Fibroblast of lung (primary cell): ENCODE results near the gene ARPC5L. TPM values are rescaled to one million over a fixed set of nuclear protein-coding genes. Genes with fewer than 3 reads are reported as not detected.

ENCODE experiments used
- DNase-seq, 2 donors: peaks; one replicate each; pipeline versions ENCODE4 v3.0.0 to v3.0.0-alpha.2; 2010; ENCODE audit warnings: low read depth in 2 of 2
- H2AFZ ChIP-seq: 2 replicates; pipeline ENCODE4 v1.5.1; 2012; ENCODE audit warnings: low read length, control low read depth, inconsistent platforms
- H3K27ac ChIP-seq: 2 replicates; pipeline ENCODE4 v1.5.1; 2011; ENCODE audit warnings: low read length, control low read depth; ENCODE audit not compliant: insufficient read depth
- H3K27me3 ChIP-seq: 2 replicates; pipeline ENCODE4 v1.5.1; 2011; ENCODE audit warnings: mild to moderate bottlenecking, low read length; ENCODE audit not compliant: control insufficient read depth, insufficient read depth
- H3K36me3 ChIP-seq: 2 replicates; pipeline ENCODE4 v1.5.1; 2011; ENCODE audit warnings: low read length; ENCODE audit not compliant: control insufficient read depth, insufficient read depth
- H3K4me1 ChIP-seq: 2 replicates; pipeline ENCODE4 v1.5.1; 2011; ENCODE audit warnings: low read length; ENCODE audit not compliant: control insufficient read depth, insufficient read depth; ENCODE audit errors: extremely low read depth
- H3K4me2 ChIP-seq: 2 replicates; pipeline ENCODE4 v1.5.1; 2011; ENCODE audit warnings: low read length, control low read depth; ENCODE audit not compliant: insufficient read depth; ENCODE audit errors: extremely low read depth
- H3K4me3 ChIP-seq, 4 experiments: fragments of 200-600 bp in 1 of 4; sonication (generic) in 1 of 4; replicated peaks in 1 of 4; 2 replicates each; pipeline ENCODE4 v1.5.1; 2011 to 2016; ENCODE audit warnings: low read length in 4 of 4, low read depth in 3 of 4, mild to moderate bottlenecking in 3 of 4, control low read depth in 2 of 4, inconsistent platforms in 1 of 4, mixed read lengths in 1 of 4; ENCODE audit not compliant: insufficient read depth in 1 of 4; ENCODE audit errors: control extremely low read depth in 1 of 4
- H3K79me2 ChIP-seq: 2 replicates; pipeline ENCODE4 v1.5.1; 2012; ENCODE audit warnings: mild to moderate bottlenecking, low read length, inconsistent platforms; ENCODE audit not compliant: control insufficient read depth, insufficient read depth
- H3K9ac ChIP-seq: 2 replicates; pipeline ENCODE4 v1.5.1; 2011; ENCODE audit warnings: mild to moderate bottlenecking, low read length, control low read depth; ENCODE audit not compliant: insufficient read depth
- H3K9me3 ChIP-seq: 2 replicates; pipeline ENCODE4 v1.5.1; 2012; ENCODE audit warnings: low read depth, low read length; ENCODE audit not compliant: control insufficient read depth, insufficient read depth
- H4K20me1 ChIP-seq: 2 replicates; pipeline ENCODE4 v1.5.1; 2011; ENCODE audit warnings: low read length; ENCODE audit not compliant: control insufficient read depth, insufficient read depth; ENCODE audit errors: extremely low read depth
- EZH2 ChIP-seq: IDR thresholded peaks from 2 replicates; pipeline ENCODE4 v1.5.1; 2012; ENCODE audit warnings: low read length, control low read depth, mild to moderate bottlenecking; ENCODE audit errors: missing control alignments
- polyA plus RNA-seq, 2 donors: library from polyadenylated mRNA; depleted of rRNA in 1 of 2; stranded (reverse) in 1 of 2; unstranded in 1 of 2; fragments of >200 nt; gene quantifications; 2 replicates each; pipeline ENCODE4 v1.2.1, GENCODE V29; 2011 to 2012; ENCODE audit warnings: missing spikeins in 1 of 2
- total RNA-seq: library from RNA; depleted of rRNA; stranded (reverse); fragments of >200 nt; gene quantifications from 2 replicates; pipeline ENCODE4 v1.2.1, GENCODE V29; 2014
- TF ChIP-seq, protein P1 (sequence below), 2 donors: IDR thresholded peaks in 1 of 2; conservative IDR thresholded peaks in 1 of 2; 1 replicate in 1 of 2; 2 replicates in 1 of 2; pipeline ENCODE4 v1.5.1; 2011 to 2012; ENCODE audit warnings: low read length in 2 of 2, control low read depth in 1 of 2, inconsistent platforms in 1 of 2, low read depth in 1 of 2, mild to moderate bottlenecking in 1 of 2

Gene ARPC5L
- total and polyA plus RNA-seq, 2 donors (not counting 1 experiment from before 2014, with no cell fraction given): 13.2 to 48.9 TPM

DNA sequence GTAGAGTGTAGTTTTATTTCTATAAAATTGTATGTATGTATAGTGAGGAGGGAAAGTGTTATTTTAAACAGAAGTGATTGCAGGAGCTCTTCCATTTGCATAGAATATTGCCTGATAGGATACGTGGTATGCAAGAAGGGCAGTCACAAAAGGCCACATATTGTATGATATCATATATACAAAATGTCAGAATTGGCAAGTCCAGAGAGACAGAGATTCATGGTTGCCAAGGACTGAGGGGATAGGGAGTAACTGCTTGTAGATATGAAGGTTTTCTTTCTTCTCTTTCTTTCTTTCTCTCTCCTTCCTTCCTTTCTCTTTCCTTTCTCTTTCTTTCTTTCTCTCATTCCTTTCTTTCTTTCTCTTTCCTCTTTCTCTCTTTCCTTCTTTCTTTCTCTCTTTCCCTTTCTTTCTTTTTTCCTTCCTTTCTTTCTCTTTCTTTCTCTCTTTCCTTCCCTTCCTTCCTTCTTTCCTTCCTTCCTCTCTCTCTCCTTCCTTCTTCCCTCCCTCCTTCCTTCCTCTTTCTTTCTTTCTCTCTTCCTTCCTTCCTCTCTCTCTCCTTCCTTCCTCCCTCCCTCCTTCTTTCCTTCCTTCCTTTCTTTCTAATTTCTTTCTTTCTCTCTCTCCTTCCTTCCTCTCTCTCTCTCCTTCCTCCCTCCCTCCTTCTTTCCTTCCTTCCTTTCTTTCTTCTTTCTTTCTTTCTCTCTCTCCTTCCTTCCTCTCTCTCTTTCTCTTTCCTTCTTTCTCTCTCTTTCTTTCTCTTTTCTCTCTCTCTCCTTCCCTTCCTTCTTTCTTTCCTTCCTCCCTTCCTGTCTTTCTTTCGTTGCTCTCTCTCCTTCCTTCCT is 33.2 kb upstream of the ARPC5L start:
- Histone ChIP-seq H3K9ac (no peak overlapping the region), H3K27ac (no peak overlapping the region), H3K4me2 (no peak overlapping the region), H3K4me3 (no peak overlapping the region), H2AFZ (no peak overlapping the region), H3K9me3 (no peaks in the 10 kb centered on the region), H3K27me3 (no peaks in the 10 kb centered on the region), H3K79me2 (no peaks in the 10 kb centered on the region), H4K20me1 (no peaks in the 10 kb centered on the region), H3K36me3 (no peaks in the 10 kb centered on the region), H3K4me1 (peaks cover 9% of the 10 kb centered on the region)
- TF ChIP-seq, protein P1, sequence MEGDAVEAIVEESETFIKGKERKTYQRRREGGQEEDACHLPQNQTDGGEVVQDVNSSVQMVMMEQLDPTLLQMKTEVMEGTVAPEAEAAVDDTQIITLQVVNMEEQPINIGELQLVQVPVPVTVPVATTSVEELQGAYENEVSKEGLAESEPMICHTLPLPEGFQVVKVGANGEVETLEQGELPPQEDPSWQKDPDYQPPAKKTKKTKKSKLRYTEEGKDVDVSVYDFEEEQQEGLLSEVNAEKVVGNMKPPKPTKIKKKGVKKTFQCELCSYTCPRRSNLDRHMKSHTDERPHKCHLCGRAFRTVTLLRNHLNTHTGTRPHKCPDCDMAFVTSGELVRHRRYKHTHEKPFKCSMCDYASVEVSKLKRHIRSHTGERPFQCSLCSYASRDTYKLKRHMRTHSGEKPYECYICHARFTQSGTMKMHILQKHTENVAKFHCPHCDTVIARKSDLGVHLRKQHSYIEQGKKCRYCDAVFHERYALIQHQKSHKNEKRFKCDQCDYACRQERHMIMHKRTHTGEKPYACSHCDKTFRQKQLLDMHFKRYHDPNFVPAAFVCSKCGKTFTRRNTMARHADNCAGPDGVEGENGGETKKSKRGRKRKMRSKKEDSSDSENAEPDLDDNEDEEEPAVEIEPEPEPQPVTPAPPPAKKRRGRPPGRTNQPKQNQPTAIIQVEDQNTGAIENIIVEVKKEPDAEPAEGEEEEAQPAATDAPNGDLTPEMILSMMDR (conservative IDR thresholded peaks at IDR 0.05 in 1 of 2, IDR thresholded peaks at IDR 0.05 in 1 of 2; ENCODE audit: low read depth in 1 of 2, low read length in 2 of 2): no peak
- TF ChIP-seq EZH2: no peak
- DNase-seq: no peak

DNA sequence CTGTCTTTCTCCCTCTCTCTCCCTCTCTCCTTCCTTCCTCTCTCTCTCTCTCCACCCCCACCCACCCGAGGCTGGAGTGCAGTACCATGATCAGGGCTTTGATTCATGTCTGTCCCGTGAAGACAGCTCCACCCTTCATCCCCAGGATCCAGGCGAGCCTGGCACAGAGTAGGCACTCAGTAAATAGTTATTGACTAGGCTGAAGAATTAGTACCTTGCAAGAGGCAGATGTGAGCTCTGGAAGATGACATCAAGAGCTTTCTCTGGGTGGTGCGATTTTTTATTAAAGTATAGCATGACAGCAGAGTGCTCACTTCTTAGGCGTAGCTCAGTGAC is 32.6 kb upstream of the ARPC5L start:
- no peaks in the 10 kb centered on the region for H3K36me3 ChIP-seq
- no peak overlapping the region for H3K9ac ChIP-seq
- no peaks in the 10 kb centered on the region for H3K27me3 ChIP-seq
- no peak overlapping the region for H2AFZ ChIP-seq
- no peaks in the 10 kb centered on the region for H3K9me3 ChIP-seq
- no peaks in the 10 kb centered on the region for H3K79me2 ChIP-seq
- H3K27ac ChIP-seq: no peak overlapping the region
- H3K4me1 ChIP-seq: peaks cover 10% of the 10 kb centered on the region
- H3K4me2 ChIP-seq: no peak overlapping the region
- no peak overlapping the region for H3K4me3 ChIP-seq
- no peak for TF ChIP-seq EZH2
- TF ChIP-seq, protein P1 (conservative IDR thresholded peaks at IDR 0.05 in 1 of 2, IDR thresholded peaks at IDR 0.05 in 1 of 2; ENCODE audit: low read depth in 1 of 2, low read length in 2 of 2): no peak
- H4K20me1 ChIP-seq: no peaks in the 10 kb centered on the region
- DNase-seq: no peak

DNA sequence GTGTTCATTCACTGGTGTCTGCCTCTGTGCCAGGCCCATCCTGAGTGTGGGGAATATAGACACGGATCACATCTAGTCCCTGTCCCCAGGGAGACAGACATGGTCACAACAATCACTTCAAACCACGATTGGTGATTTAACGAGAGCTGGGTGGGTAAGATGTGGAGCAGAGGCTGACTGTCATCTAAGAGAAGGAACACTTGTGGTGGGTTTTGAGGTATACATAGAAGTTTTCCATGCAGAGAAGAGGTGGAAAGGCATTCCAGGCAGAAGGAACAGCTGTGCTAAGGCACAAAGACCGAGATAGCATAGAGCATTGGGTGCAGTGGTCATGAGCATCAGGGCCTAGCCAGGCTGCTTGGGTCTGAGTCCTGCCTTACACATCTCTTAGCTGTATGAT is 31.3 kb upstream of the ARPC5L start:
- Histone ChIP-seq H3K27me3 (no peaks in the 10 kb centered on the region), H4K20me1 (no peaks in the 10 kb centered on the region), H3K4me2 (no peak overlapping the region), H3K79me2 (no peaks in the 10 kb centered on the region), H3K4me1 (peaks cover 21% of the 10 kb centered on the region), H2AFZ (no peak overlapping the region), H3K27ac (no peak overlapping the region), H3K9me3 (no peaks in the 10 kb centered on the region), H3K4me3 (no peak overlapping the region), H3K36me3 (no peaks in the 10 kb centered on the region), H3K9ac (no peak overlapping the region)
- no peak for DNase-seq
- TF ChIP-seq, protein P1 (conservative IDR thresholded peaks at IDR 0.05 in 1 of 2, IDR thresholded peaks at IDR 0.05 in 1 of 2; ENCODE audit: low read depth in 1 of 2, low read length in 2 of 2): no peak
- no peak for TF ChIP-seq EZH2
